Measurements from ENCODE around the gene TOB2. TPM values are rescaled to one million over a fixed set of nuclear protein-coding genes. Genes with fewer than 3 reads are reported as not detected.
"Not testable (repeated sequence)": the region's sequence is repeated elsewhere in the genome, so short reads cannot be mapped to it uniquely, and the experiment has no call there.

Gene TOB2
- total RNA-seq, 2 donors from 2014 or later = 31.7 to 45.4 TPM

- H3K9me3 Mint-ChIP-seq = no peaks in the 10 kb centered on the region
- DNase-seq (ENCODE audit: low spot score) (peak; percentile 86), ATAC-seq (peak; percentile 97 to 99)
- no peak overlapping the region for H3K4me3 Mint-ChIP-seq
- no peaks in the 10 kb centered on the region for H3K36me3 Mint-ChIP-seq
- no peaks in the 10 kb centered on the region for H3K27me3 Mint-ChIP-seq
- peaks cover 4 to 5% of the 10 kb centered on the region in 2 donors for H3K4me1 Mint-ChIP-seq (ENCODE audit: low read depth in 2 of 2)
- no peak overlapping the region for H3K27ac Mint-ChIP-seq
These were observed 42.9 kb downstream of the TOB2 start for GRCh38 chr22:41403532-41404318.

- H3K4me1 Mint-ChIP-seq (ENCODE audit: low read depth in 2 of 2); DNase-seq (ENCODE audit: low spot score); H3K4me3 Mint-ChIP-seq; ATAC-seq; H3K27me3 Mint-ChIP-seq; H3K27ac Mint-ChIP-seq; H3K9me3 Mint-ChIP-seq; H3K36me3 Mint-ChIP-seq: not testable (repeated sequence)
These were observed 43.8 kb downstream of the TOB2 start for GRCh38 chr22:41402851-41403250.

- Mint-ChIP-seq H3K4me3 (no peak overlapping the region), H3K36me3 (no peaks in the 10 kb centered on the region), H3K27me3 (no peaks in the 10 kb centered on the region), H3K27ac (no peak overlapping the region), H3K9me3 (no peaks in the 10 kb centered on the region), H3K4me1 (ENCODE audit: low read depth in 2 of 2) (peaks cover 5 to 8% of the 10 kb centered on the region in 2 donors)
- DNase-seq (ENCODE audit: low spot score) (no peak), ATAC-seq (no peak)
These were observed 44.6 kb downstream of the TOB2 start for GRCh38 chr22:41401781-41402648.

- H3K27ac Mint-ChIP-seq = no peak overlapping the region
- no peaks in the 10 kb centered on the region for H3K36me3 Mint-ChIP-seq
- no peaks in the 10 kb centered on the region for H3K9me3 Mint-ChIP-seq
- ATAC-seq (no peak), DNase-seq (ENCODE audit: low spot score) (no peak)
- peaks cover 5 to 8% of the 10 kb centered on the region in 2 donors for H3K4me1 Mint-ChIP-seq (ENCODE audit: low read depth in 2 of 2)
- no peak overlapping the region for H3K4me3 Mint-ChIP-seq
- no peaks in the 10 kb centered on the region for H3K27me3 Mint-ChIP-seq
These were observed 47.7 kb downstream of the TOB2 start for GRCh38 chr22:41398921-41399320.

GRCh38 chr22:41397143-41397811 lies 49.3 kb downstream of the TOB2 start:
- ATAC-seq (no peak), DNase-seq (ENCODE audit: low spot score) (no peak)
- Mint-ChIP-seq H3K27ac (no peak overlapping the region), H3K9me3 (no peaks in the 10 kb centered on the region), H3K27me3 (no peaks in the 10 kb centered on the region), H3K4me1 (ENCODE audit: low read depth in 2 of 2) (peaks cover 0 to 4% of the 10 kb centered on the region in 2 donors), H3K36me3 (no peaks in the 10 kb centered on the region), H3K4me3 (no peak overlapping the region)

- no peaks in the 10 kb centered on the region for H3K9me3 Mint-ChIP-seq
- H3K4me1 Mint-ChIP-seq (ENCODE audit: low read depth in 2 of 2) = peaks cover 0 to 4% of the 10 kb centered on the region in 2 donors
These were observed 50.9 kb downstream of the TOB2 start for GRCh38 chr22:41395531-41396240.

GRCh38 chr22:41394012-41394356 lies 52.6 kb downstream of the TOB2 start:
- Mint-ChIP-seq H3K4me1 (ENCODE audit: low read depth in 2 of 2) (peaks cover 0 to 4% of the 10 kb centered on the region in 2 donors), H3K4me3 (no peak overlapping the region), H3K27ac (no peak overlapping the region), H3K36me3 (no peaks in the 10 kb centered on the region), H3K27me3 (no peaks in the 10 kb centered on the region), H3K9me3 (no peaks in the 10 kb centered on the region)
- DNase-seq (ENCODE audit: low spot score) = no peak
- ATAC-seq = no peak

More at GRCh38 chr22:41395531-41396240, 50.9 kb downstream of the TOB2 start:
- Mint-ChIP-seq H3K27me3 (no peaks in the 10 kb centered on the region), H3K4me3 (no peak overlapping the region), H3K27ac (no peak overlapping the region), H3K36me3 (no peaks in the 10 kb centered on the region)
- ATAC-seq (no peak), DNase-seq (ENCODE audit: low spot score) (peak; percentile 58)

GRCh38 chr22:41387341-41387740 lies 59.3 kb downstream of the TOB2 start:
- H3K4me1 Mint-ChIP-seq (ENCODE audit: low read depth in 2 of 2) = no peaks in the 10 kb centered on the region
- H3K27me3 Mint-ChIP-seq = no peaks in the 10 kb centered on the region
- ATAC-seq (no peak), DNase-seq (ENCODE audit: low spot score) (no peak)
- no peaks in the 10 kb centered on the region for H3K9me3 Mint-ChIP-seq
- H3K4me3 Mint-ChIP-seq = no peak overlapping the region
- H3K27ac Mint-ChIP-seq = no peak overlapping the region
- H3K36me3 Mint-ChIP-seq = no peaks in the 10 kb centered on the region

- Mint-ChIP-seq H3K4me1 (ENCODE audit: low read depth in 2 of 2) (no peaks in the 10 kb centered on the region), H3K9me3 (no peaks in the 10 kb centered on the region), H3K27me3 (no peaks in the 10 kb centered on the region), H3K27ac (no peak overlapping the region), H3K4me3 (peak overlapping the region; percentile 78), H3K36me3 (no peaks in the 10 kb centered on the region)
- no peak for DNase-seq (ENCODE audit: low spot score)
- ATAC-seq = no peak
These were observed 62.5 kb downstream of the TOB2 start for GRCh38 chr22:41384128-41384527.

Other genes starting within 250 kb of the TOB2 start
- 10 to 100 TPM; 42.6 to 71.1 TPM for gene L3MBTL2, start 241.5 kb downstream of the TOB2 start, total RNA-seq
- gene CHADL, start 205.9 kb downstream of the TOB2 start, total RNA-seq = under 1 TPM; 0.40 to 0.45 TPM
- 100 to 1,000 TPM; 101 to 216 TPM for gene RANGAP1, start 160.6 kb downstream of the TOB2 start, total RNA-seq
- 10 to 100 TPM; 51.2 to 68.9 TPM for gene ZC3H7B, start 145.3 kb downstream of the TOB2 start, total RNA-seq
- 1 to 10 TPM; 3.8 to 4.3 TPM for gene TEF, start 64.9 kb downstream of the TOB2 start, total RNA-seq
- 10 to 100 TPM; 58.7 to 83.8 TPM for gene PHF5A, start 21.9 kb upstream of the TOB2 start, total RNA-seq
- gene ACO2, start 22.3 kb upstream of the TOB2 start, total RNA-seq = 100 to 1,000 TPM; 109 to 113 TPM
- 10 to 100 TPM; 42.5 to 84.0 TPM for gene POLR3H, start 97.7 kb upstream of the TOB2 start, total RNA-seq
- gene CSDC2, start 114.2 kb upstream of the TOB2 start, total RNA-seq = not detected
- 10 to 100 TPM; 33.3 to 50.3 TPM for gene PMM1, start 143.0 kb upstream of the TOB2 start, total RNA-seq
- 100 to 1,000 TPM in 1 of 2 donors, 10 to 100 TPM in 1; 54.2 to 120 TPM for gene DESI1, start 174.2 kb upstream of the TOB2 start, total RNA-seq
- 100 to 1,000 TPM; 276 to 305 TPM for gene XRCC6, start 174.5 kb upstream of the TOB2 start, total RNA-seq
- gene SNU13, start 242.1 kb upstream of the TOB2 start, total RNA-seq = 100 to 1,000 TPM; 167 to 249 TPM

Data from natural killer cell treated with Interleukin-12 subunit alpha and Interleukin-12 subunit beta and Interleukin-15 and Interleukin-18, amount 100 ng/mL, for 72 hours (primary cell).